HG02798 (cell line): ENCODE data around the gene ACVR1B.
A peak's percentile ranks its signal among the peaks of the same experiment; 100 is the strongest.
"Not testable (repeated sequence)": the region's sequence is repeated elsewhere in the genome, so short reads cannot be mapped to it uniquely, and the experiment has no call there.

ENCODE experiments used
- ATAC-seq: cut with Tn5 transposase; IDR thresholded peaks from one replicate; pipeline ENCODE4 v1.9.1; 2021; ENCODE audit warnings: mild to moderate bottlenecking; ENCODE audit not compliant: unreplicated experiment, poor library complexity

The ACVR1B gene

DNA sequence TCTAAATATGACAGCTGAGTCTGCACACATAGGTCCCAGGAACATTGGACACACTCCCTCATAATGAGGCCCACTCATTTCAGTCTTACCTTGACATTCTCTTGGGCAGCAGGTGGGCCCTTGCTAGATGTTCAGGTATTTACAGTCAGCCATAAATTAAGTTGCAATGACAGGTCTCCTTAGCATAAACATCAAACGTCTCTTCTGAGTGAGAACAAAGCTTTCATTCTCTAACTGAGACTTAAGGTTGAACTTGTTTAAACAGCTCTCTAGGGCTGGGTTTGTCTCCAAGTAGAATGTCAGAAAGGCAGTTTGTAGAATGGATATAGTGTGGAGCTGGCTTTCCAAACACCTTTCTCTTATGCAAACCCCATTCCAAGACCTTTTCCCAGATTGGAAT lies 10.3 kb downstream of the ACVR1B start:
- no peak for ATAC-seq

DNA sequence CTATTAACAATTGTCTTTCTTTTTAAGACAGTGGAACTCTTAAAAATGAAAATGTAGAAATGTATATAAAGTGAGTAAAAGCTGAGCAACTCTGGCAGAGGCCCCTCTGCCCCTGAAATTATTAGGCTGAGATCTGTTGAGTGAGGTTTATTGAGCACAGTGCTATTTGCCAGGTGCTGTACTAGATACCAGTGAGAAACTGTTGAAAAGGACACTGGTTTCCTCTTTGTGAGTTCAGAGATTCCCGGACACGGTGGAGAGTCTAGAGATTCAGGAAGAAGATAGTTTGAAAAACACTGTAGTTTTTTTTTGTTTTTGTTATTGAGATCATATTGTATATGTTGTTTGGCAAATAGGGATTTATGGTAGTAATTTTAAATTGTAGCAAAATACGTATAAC lies 11.2 kb downstream of the ACVR1B start:
- ATAC-seq, result no peak

DNA sequence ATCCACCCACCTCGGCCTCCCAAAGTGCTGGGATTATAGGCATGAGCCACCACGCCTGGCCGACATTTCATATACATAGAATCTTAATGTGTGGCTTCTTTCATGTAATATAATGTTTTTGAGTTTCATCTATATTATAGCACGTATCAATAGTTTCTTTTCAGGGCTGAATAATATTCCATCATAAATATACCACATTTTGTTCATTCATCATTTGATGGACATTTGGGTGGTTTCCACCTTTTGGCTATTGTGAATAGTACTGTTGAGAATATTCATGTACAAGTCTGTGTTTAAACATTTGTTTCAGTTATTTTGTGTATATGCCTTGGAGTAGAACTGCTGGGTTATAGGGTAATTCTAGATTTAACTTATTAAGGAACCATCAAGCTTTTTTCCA lies 12.0 kb downstream of the ACVR1B start:
- no peak for ATAC-seq

DNA sequence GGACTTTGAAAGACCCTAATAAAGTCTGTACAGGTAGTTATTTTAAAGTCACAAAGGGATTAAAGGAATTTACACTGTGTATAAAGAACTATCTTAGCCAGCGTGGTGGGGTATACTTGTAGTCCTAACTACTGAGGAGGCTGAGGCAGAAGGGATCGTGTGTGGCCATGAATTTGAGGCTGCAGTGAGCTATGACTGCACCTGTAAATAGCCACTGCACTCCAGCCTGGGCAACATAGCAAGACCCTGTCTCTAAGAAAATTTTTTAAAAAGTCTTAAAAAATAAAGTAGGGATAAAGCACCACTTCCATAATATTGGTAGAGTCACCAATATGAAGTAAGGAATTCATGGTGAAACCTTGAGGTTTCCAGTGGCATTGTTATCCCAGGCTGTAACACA lies 18.1 kb downstream of the ACVR1B start:
- ATAC-seq, result no peak

DNA sequence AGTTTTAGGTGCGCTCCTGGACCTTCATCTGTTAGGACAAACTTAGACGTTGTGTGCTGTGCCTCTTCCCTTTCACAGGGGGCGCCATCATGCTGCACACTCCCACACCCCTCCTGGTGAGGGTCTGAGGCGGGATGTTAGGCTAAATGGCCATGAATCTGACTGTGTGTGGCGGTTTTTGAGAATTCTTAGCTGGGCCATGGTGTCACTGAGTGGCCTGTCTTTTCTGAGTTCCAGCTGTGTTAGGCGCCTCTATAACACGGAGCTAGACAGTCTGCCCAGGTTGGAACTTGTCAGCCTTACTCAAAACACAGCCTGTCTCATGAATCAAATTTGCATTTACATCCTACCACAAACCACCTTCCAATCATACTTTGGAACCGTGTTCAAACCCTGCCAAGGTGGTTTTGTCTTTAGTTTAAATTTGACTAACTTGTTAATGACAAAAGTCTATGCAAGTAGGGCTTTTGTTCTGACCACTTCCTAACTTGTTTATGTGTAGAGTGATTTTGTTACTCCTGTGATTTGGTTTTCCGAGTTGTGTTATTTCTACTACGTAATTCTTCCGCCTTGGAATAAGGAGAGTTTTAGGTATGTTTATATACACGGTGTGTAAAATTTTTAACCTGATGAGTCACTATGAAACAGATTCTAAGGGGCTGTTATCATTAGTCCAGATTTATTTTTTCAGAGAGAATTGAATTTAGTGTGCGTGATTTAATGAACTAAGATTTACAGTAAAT lies 19.6 kb downstream of the ACVR1B start:
- peak; percentile 87 for ATAC-seq

DNA sequence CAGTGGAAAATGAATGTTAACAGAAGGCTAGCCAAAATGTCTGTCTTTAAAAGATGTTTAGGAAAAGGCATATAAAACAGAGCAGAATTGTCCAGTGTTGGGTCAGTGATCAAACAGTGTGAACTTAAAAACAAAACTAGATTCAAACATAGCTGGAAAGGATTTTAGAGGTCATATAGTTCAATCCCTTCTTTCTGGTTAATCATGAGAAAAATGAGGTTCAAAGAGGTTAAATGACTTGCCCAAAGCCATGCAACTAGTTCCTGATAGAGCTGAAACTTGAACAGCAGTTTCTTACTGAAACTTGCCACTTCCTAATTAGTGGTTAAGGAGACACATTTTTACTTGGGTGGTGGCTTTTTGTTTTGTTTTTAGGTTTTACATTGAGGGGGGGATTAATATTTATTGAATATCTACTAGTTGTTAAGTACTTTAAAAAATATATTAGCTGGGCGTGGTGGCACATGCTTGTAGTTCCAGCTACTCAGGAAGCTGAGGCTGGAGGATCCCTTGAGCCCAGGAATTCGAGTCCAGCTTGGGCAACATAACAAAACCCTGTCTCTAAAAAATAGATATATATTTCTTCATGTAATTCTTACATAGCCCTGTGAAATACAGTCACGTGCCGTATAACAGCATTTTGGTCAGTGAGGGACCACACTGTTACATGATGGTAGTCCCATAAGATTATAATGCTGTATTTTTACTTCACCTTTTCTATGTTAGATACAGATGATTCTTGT lies 20.4 kb downstream of the ACVR1B start:
- ATAC-seq, result peak; percentile 34

DNA sequence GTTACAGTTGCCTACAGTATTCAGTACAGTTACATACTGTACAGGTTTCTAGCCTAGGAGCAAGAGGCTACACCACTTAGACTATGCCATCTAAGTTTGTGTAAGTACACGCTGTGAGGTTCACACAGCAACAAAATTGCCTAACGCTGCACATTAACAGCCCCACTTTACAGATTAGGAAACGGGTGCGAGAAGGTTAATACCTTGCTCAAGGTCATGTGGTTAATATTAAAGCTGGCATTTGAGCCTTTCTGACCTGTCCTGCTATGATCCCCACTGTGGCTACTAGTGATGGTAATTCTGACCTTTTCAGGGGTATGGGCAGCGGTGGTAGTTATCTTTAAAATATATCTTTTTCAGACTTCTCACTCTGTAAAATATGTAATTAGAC lies 20.9 kb downstream of the ACVR1B start:
- ATAC-seq, result no peak

DNA sequence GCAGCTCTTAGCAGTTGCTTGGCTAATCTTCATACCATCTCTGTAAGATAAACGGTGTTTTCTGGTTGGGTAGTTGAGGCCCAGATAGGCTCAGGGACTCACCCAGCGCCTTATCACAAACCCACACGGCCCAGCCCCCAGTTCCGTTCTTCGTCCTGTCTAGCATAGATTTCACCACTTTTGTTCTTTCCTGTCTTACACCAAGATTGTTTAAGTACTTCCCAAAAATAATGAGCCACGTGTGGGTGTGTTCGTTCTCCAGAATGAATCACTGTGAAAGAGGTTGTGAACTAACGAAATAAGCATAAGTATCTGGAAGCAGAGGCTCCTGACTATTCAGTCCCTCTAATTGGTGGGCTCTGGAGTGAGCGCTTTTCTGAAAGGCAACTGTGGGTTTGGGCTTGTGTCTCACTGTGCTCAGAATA lies 21.4 kb downstream of the ACVR1B start:
- no peak for ATAC-seq

DNA sequence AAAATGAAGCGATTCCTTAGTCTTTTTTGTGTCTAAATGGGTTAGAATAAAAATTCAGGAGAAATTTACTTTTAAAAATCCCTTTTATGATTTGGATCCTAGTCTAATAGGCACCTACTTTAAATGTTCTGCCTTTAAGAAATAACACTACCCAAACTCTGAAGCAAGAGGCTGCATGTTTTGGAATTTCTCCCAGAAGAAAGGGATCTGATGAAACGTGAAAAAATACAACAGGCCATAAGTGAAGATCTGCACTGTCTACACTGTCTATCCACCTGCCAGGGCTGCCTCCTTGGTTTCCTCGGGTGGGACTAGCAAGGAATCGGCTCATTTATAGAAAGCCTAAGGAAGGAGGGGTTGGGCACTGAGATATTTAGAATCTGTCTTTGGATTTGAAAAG lies 22.1 kb downstream of the ACVR1B start:
- no peak for ATAC-seq

DNA sequence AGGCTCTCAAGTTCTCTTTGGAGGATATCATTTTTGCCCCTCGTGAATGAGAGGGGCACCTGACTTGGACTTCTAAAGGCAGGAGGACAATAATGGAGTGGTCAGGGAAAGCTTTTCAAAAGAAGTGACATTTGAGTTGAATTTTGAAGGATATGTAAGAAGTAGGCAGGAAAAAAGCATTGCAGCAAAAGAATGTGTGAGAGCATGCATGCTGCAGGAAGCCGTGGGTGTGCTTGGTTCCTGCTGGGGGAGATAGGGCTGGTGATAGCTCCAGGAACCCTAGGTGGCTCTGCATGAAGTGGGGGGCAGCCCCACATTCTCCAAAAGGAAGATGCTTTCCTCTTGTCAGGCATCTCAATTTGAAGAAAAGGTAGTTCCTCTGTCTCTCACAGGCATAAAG lies 23.1 kb downstream of the ACVR1B start:
- ATAC-seq, result no peak

DNA sequence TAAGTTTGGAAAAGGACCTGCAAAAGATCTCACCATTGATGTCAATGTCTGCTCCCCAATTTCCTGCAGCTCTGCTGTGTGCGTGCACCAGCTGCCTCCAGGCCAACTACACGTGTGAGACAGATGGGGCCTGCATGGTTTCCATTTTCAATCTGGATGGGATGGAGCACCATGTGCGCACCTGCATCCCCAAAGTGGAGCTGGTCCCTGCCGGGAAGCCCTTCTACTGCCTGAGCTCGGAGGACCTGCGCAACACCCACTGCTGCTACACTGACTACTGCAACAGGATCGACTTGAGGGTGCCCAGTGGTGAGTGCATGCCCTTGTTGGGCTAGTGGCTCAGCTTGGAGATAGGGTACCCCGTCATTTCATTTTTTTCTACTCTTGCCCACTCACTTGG lies 23.7 kb downstream of the ACVR1B start:
- ATAC-seq, result no peak

DNA sequence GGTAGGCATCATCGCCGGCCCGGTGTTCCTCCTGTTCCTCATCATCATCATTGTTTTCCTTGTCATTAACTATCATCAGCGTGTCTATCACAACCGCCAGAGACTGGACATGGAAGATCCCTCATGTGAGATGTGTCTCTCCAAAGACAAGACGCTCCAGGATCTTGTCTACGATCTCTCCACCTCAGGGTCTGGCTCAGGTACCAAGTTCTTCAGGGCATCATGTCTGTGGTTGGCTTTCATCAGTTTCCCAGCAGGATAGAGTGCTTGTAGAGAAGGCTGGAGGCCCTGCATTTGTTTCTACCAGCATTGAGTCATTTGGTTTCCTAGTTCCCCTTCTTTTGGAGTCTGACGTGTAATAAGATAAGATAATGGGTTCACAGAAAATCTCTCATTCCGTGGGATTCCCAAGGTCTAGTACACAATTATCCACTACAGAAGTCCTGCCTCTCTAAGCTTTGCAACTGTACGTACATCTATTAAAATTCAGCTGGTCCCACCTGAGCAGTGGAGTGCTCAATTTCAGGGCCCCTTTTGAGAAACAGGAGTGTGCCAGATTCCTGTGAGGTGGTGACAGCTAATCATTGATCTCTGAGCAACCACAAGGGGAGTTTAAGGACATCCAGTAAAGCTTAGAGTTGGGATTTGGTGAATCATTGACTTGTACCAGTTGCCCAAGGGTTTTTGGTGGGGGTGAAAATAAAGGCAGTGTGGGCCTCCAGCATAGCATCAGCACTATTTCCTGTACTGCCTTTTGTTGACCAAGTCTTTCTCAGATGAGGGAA lies 25.1 kb downstream of the ACVR1B start:
- no peak for ATAC-seq

DNA sequence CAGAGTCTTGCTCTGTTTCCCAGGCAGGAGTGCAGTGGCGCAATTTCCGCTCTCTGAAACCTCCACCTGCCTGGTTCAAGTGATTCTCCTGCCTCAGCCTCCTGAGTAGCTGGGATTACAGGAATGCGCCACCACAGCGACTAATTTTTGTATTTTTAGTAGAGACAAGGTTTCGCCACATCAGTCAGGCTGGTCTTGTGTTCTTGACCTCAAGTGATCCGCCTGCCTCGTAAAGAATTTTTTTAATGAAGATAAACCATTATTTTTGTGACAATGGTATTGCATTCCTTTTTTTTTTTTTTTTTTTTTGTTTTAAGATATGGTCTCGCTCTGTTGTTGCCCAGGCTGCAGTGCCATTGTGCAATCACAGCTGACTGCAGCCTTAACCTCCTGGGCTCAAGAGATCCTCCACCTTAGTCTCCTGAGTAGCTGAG lies 25.8 kb downstream of the ACVR1B start:
- no peak for ATAC-seq

DNA sequence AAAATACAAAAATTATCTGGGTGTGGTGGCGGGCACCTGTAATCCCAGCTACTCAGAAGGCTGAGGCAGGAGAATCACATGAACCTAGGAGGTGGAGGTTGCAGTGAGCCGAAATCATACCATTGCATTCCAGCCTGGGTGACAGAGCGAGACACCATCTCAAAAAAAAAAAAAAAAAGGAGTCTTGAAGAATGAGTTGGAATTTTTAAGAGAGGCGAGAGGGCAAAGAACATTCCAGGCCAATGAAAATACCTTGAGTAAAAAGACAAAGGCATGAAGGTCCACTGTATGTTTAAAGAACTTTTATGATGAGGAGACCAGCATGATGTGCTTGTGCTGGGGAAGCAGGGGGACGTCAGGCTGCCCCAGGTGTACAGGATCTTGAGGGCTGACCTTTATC lies 27.8 kb downstream of the ACVR1B start:
- ATAC-seq, result not testable (repeated sequence)

DNA sequence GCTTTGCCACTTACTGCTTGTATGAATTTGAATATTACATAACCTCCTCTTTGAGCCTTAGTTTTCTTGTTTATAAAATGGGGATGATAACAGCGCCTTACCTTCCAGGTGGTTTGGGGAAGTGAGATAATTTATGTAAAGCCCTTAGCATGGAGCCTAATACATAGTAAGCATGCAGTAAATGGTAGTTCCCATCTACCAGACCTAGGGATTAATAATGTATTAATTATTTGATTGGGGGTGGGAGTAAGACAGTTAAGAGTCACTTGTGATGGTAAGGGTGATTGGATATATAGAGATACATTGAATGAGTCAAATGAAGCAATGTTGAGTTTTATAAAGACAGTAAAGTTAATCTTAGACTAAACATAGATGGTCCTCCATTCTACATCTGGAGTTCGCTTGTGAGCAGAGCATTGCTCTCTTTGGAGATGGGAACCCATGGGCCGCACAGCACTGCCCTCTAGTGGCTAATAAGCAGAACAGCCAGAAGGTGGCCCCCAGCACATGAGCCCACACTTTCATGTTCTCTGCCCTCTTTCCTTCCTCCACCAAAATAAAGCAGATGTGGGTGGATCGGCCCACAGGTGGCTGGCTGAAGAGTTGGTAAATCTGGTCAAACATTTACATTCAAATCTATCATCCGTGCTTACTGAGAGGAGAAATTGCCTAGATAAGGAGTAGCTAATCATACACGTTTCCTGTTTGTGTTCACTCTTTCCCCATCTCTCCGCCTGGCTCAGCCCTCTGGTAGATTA lies 28.7 kb downstream of the ACVR1B start:
- ATAC-seq, result peak; percentile 80

DNA sequence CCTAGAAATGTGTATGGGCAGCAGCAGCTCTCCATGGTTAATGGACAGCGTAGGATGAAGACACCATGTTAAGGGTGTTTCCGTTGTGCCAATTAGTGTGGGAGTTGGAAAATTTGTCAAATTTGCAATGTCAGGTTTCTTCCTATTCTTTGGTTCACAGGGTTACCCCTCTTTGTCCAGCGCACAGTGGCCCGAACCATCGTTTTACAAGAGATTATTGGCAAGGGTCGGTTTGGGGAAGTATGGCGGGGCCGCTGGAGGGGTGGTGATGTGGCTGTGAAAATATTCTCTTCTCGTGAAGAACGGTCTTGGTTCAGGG lies 29.3 kb downstream of the ACVR1B start:
- no peak for ATAC-seq

DNA sequence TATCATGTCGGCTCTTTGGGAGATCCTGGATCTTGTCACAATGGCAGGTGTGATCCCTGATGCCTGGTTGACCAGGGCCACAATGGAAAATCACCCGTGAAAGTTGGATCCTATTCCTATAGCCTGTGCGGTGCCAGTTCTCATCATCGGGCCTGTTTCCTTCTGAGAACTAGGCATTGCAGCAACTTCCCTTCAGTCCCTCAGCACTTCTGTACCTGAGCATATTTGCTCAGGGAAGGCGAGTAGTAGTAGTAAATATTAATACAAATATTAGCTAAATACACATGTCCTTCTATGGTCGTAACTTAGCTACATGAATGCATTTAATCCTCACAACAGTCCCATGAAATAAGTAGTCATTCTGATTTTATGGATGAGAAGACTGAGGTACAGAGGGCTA lies 33.2 kb downstream of the ACVR1B start:
- ATAC-seq, result no peak

DNA sequence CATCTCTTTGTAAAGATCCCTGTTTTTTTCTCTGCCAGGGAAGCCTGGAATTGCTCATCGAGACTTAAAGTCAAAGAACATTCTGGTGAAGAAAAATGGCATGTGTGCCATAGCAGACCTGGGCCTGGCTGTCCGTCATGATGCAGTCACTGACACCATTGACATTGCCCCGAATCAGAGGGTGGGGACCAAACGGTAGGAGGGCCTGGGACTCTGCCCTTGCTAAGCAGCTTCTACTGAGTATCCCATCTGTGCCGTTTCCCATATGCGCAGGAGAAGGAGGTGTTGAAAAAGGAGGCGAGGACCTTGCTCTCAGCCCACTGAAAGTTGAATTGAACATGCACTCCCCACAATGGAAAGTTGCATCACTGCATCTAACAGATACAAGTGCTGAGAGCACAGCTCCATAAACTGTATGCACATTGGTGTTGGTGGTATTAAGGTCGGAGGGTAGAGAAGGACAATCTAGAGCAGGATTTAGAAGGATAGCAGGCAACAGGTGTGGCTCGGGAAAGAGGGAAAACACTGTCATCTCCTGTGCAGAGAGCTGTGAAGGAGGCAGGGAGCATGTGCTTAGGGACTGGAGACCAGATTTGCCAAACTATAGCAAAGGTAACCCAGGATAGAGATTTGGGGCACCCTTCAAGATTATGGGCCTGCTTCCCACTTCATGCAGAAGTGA lies 33.8 kb downstream of the ACVR1B start:
- ATAC-seq, result no peak

DNA sequence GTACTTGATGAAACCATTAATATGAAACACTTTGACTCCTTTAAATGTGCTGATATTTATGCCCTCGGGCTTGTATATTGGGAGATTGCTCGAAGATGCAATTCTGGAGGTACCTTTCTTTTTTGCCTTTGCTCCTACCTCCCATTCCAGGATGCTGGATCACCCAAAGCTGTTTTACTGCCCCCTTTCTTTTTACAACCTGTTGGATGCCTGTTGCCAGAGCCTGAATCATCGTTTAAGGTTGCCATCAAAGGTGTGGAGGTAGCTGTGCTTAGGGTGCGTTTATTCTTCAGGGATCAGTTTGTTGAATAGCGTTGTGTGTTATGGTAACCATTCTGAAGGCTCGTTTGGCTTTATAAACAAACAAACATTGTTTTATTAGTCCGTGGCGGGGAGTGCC lies 35.3 kb downstream of the ACVR1B start:
- ATAC-seq, result no peak

DNA sequence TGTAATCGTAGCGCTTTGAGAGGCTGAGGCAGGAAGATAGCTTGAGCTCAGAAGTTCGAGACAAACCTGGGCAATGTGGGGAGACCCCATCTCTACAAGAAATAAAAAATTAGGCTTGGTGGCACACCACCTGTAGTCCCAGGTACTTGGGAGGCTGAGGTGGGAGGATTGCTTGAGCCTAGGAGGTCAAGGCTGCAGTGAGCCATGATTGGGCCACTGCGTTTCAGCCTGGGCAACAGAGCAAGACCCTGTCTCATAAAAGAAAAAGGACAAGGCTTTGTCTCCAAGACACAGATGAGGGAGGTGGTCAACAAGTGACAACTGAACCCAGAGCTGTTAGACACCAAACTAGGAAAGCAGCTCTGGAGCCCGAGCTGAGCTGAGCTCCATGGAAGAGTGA lies 40.7 kb downstream of the ACVR1B start:
- ATAC-seq, result no peak
